ENCODE data around the gene TLE3.

TLE3 gene

DNA sequence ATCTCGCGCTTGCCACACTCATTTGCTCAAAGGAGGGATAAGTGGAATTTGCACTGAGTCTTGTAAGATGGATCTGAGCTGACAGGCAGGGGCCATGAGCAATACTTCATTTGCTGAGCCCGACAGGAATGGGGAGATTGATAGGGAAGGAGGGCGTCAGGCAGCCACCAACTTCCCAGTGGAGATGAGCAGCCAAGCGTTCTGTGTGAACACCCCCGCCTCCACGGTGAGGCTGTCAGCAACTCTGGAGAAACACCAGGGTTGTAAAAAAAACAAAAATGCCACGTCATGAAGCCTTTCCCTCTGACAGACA lies 36.8 kb downstream of the TLE3 start:
- DNase-seq = no peak

DNA sequence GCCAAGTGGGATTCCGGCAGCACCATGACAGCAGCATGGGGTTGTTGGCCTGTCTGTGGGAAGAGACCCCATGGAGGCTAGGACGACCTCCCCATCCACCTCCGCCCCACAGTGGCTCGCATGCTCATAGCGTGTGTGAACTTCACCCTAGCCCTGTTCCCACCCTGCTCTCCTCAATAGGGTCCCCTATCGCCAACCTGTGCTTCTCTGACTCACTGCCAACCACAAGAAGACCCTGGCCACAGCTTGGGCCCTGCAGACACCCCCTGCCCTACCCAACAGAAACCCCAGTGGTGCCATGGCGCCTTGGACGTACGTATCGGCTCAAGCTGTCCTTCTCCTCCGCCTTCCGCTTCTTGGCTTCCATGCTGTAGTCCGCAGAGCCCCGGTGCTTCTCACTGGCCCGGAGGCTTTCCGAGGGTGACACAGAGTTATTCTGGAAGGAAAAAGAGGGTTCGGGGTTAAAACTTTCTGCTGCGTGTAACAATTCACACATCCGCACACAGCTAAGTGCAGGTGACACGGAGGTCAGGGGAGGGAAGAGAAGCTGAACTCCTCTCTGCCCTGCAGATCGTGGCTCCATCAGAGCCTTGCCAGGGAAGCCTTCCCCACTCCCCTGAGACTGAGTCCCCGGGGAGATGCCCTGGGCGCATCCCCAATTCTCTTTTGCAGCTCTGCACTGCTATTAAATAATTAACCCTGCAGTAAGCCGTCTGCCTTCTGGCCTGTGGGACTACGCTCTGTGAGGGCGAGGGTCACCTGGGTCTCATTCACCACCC lies 37.3 kb downstream of the TLE3 start:
- DNase-seq = no peak

DNA sequence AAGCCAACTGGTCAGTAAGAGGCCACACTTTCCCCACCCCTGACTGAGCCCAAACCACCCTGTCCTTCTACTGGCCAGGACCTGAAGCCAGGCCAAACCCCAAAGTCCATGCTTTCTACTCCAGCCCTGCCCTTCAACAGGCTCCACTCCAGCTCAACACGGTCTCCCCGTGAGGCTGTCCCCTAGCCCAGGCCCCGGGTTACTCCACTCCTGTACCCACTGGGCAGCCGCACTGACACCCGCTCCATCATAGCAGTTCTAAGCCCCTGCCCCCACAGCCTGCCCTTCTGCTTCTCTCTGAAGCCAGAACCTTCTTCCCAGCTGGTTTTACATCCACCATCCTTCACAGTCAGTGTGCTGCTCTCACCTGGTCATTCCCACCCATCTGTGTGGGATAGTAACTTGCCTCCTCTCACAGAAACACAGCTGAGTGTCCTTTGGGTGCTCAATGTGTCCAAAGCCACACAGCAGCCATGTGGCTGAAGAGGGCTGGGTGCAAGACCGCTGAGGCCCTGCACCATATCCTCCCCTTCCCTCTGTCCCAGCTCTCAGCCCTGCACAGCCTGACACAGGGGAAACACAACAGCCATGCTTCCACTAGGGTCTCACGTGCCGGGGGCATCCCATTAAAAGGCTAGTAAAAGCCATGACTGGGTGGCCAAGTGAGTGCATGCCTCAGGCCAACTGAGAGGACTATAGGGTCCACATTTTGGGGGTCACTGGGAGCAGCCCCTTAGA lies 38.1 kb downstream of the TLE3 start:
- DNase-seq = no peak

DNA sequence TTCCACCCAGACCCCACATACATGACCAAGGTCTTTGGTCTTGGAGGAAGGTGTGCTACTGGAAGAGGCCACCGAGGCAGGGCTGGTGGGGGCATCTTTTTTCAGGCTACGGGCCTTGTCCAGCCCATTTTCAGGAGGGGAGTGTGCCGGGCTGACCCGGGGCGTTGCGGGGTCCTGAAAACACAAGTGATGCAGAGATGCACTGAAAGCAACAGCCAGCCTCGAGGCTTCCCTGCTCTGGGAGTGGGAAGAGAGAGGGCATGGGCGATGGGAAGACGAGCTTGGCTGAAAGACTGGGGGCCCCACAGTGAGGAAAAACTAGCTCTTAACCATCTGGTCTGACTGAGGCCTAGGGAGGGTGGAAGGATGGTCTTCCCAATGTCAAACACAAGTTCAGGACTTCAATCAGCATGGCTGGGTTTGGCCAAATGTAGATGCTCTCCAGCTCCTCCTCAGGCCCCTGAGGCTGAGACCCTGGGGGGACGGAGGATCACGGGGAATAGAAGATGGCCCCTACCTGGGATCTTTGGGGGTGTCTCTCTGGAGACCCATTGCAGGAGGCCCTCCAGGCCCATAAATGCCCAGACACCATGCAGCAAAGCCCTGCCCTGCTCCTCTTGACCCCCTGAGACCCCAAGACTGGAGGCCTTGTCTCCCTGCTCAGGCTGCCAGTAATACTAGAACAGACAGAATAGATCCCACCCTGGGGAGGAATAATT lies 38.9 kb downstream of the TLE3 start:
- DNase-seq = no peak

- no peak for DNase-seq
Measured at GRCh38 chr15:70057931-70058641, 39.6 kb downstream of the TLE3 start.

DNA sequence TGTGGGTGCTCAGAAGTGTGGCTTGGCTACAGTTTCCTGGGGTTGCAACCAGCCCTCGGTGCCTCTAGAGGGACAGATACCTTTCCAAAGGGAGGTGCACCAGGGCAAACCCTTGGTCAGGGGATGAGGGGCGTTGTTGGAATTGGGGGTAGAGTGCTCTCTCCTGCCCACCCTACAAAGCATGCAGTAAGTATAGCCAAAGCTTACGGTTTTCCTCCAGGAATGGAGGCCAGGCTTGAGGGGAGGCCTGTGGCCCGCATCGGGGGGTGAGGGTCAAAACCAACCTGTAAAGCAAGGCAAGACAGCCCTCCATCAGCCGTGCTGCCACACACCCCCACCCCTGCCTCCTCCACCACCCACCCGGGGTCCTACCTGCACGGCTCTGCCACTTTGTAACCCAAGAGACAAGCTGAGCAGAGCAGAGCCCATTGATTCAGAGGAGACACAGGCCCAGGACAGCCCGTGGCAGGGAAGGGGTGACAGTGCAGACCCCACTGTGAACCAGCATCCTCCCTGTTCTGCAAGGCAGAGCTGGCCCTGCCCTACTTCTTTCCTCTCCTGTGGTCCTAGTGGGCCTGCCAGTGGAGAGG lies 41.5 kb downstream of the TLE3 start:
- no peak for DNase-seq

DNA sequence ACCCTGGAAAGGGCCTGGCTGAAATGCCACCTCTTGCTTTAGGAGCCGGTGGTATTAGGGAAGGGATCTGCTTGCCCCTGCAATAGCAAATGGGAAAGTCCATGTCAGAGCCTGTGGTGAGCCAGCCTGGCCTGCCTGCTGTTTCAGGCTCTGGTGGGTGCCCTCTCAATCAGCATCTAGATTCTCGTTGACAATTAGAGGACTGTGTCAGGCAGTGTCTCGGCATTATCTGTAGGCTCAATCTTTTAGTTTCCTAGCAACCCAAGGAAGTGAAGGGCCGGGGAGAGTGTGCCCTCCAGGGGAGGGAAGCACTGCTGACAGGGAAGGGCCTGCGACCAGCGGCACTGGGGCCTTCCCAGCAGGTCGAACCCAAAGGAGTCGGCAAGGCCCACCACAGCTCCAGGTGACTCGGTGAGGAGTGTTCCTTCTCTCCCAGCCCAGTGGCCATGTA lies 42.1 kb downstream of the TLE3 start:
- no peak for DNase-seq

GRCh38 chr15:70054884-70055387 lies 42.8 kb downstream of the TLE3 start:
- DNase-seq = no peak

DNA sequence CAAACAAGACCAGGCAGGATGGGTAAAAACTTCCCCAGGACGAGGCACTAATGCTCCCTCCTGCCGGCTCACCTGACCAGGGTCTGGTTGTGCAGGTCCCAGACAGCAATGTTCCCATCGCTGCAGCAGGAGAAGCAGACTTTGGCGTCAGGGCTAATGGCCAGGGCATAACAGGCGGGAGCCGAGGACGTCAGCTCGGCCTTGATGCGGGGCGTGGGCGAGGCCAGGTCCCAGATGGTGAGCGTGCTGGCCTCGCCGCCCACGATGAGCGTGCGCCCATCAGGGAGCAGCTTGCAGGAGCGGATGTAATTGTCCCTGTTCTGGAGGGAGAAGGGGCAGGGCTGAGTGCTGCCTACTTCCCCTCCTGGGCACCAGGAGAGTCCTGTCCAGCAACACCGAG lies 43.4 kb downstream of the TLE3 start:
- no peak for DNase-seq

GRCh38 chr15:70053716-70054229 lies 43.9 kb downstream of the TLE3 start:
- no peak for DNase-seq

GRCh38 chr15:70053001-70053715 lies 44.6 kb downstream of the TLE3 start:
- DNase-seq = no peak

DNA sequence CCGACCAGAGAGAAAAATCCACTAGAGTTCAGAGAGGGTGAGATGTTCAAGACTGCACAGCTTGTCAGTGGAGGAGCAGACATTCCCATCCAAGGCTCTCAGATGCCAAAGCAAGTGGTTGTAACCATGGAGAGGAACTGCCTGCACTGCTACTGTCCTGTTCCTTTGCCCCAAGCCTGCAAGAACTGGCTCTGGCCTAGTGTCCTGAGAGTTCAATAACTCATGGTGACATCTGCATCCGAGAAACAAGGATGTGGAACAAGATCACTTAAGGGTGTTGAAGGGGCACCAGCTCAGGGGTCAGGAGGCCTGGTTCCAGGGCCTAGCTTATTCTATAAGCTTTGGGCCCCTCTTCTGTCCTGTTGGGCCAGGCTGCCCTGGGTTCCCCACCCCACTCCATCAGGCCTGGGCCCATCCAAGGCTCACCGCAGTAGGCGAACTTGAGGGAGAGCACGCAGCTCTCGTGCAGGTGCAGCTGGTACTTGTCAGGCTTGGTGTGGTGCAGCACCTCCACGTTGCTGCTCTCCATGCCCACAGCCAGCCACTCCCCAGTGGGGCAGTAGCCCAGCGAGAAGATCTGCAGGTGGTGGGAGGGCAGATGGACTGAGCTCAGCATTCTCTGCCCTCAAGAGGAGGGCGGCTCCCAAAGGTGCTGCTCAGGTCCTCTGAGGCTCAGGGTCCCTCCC lies 45.6 kb downstream of the TLE3 start:
- DNase-seq = no peak

DNA sequence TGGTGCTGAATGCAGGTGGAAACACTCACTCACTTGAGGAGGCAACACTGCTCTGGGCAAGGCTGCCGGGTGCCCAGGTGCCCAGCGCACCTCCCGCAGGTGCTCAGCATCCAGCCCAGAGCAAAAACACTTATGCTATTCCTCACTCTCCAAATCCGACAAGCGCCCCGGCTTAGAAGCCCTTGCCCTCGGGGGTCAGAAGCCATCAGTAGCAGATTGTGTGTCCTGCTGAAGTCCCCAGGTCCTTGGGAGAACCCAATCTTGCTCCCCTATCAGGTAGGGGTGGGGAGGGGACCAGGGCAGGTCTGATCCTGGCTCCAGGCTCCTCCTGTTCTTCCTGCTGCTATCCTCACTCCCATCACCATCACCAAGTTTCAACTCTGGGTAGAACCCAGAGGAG lies 46.7 kb downstream of the TLE3 start:
- no peak for DNase-seq

DNA sequence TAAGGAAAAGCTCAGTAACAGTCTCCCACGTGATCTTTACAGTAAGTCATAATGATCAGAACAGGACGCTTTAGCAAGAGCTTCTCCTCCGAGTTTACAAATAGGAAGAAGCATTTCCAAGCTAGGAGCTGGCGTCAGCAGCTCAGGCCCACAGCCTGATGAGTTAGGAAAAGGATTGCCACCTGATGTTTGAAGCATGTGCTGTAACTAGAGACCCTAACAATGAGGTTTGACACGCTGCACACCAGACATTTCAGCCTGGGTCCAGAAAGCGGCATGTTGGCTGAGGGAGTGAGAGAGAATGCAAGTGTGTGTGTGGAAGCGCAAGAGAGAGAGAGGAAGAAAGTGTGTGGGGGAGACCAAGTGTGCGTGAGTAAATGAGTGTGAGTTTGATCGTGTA lies 47.3 kb downstream of the TLE3 start:
- no peak for DNase-seq

DNA sequence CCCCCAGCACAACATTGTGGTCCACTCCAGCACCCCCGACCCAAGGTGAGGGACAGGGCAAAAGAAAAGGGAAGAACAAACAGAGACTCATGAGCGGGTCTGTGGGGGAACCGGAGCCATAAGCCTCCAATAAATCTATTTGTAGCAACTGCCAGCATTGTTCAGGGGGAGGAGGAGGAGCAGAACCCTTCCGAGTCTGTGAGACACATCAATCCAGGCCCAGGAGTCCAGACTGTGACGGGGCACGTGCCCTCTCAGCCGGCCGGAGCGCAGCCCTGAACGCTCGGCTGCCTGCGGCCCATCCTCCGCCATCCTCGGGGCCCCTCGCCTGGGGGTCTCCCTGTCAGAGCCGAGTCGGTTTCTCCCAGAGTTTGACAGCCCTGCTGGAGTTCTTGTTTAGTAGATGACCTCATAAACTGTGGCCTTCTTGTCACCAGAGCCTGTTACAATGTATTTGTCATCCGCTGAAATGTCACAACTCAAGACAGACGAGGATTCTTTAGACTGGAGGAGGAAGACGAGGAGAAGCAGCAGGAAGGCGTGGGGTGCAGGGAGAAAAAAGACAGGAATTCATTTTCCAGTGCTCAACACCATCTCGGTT lies 47.9 kb downstream of the TLE3 start:
- DNase-seq = no peak

GRCh38 chr15:70048578-70049514 lies 48.9 kb downstream of the TLE3 start:
- DNase-seq = no peak

DNA sequence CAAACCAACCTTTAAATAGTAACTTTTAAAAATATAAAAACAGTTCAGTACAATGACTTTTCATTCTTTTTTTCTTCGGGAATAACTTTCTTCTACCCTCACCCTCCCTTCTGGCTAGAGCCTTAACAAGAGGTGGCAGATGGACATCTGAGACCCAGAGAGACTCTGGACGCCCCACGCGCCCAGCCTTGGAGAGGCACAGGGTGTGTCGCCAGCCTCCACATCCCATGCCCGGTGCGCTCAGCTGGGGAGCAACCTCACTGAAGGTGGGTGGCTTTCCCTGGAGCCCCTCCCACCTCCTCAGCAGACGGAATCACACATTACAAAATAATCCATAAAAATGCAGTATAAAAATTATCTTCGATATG lies 49.5 kb downstream of the TLE3 start:
- no peak for DNase-seq

GRCh38 chr15:70047386-70048197 lies 50.1 kb downstream of the TLE3 start:
- no peak for DNase-seq

All from NCI-H774 (cell line).